HUES64 (cell line): Measurements from ENCODE around the gene TRIM50.
A peak's percentile ranks its signal among the peaks of the same experiment; 100 is the strongest.

ENCODE experiments used
- H3K27ac ChIP-seq: 2 replicates; pipeline ENCODE4 v1.7.0; 2013; ENCODE audit warnings: low read depth, low read length, inconsistent platforms
- H3K27me3 ChIP-seq: 2 replicates; pipeline ENCODE4 v1.6.1; 2013; ENCODE audit warnings: mild to moderate bottlenecking, low read length; ENCODE audit not compliant: insufficient read depth
- H3K36me3 ChIP-seq: 2 replicates; pipeline ENCODE4 v1.6.1; 2013; ENCODE audit warnings: mild to moderate bottlenecking, low read length; ENCODE audit not compliant: insufficient read depth
- H3K4me1 ChIP-seq: 2 replicates; pipeline ENCODE4 v1.6.1; 2013; ENCODE audit warnings: mild to moderate bottlenecking, low read length, moderate library complexity; ENCODE audit not compliant: insufficient read depth
- H3K4me3 ChIP-seq: 2 replicates; pipeline ENCODE4 v1.5.1; 2013; ENCODE audit warnings: mild to moderate bottlenecking, low read length, moderate library complexity
- H3K9ac ChIP-seq: 2 replicates; pipeline ENCODE4 v1.6.1; 2013; ENCODE audit warnings: mild to moderate bottlenecking, low read depth, low read length
- H3K9me3 ChIP-seq: 2 replicates; pipeline ENCODE4 v1.6.1; 2013; ENCODE audit warnings: low read depth, low read length; ENCODE audit not compliant: insufficient read depth
- WGBS: fragments of 150-250, 120-280 bp; methylation state at CpG from one replicate; pipeline ENCODE4 v1.1.7; 2013; ENCODE audit warnings: missing lambda C conversion rate; 5-methylcytosine and 5-hydroxymethylcytosine counted together

Gene TRIM50

DNA sequence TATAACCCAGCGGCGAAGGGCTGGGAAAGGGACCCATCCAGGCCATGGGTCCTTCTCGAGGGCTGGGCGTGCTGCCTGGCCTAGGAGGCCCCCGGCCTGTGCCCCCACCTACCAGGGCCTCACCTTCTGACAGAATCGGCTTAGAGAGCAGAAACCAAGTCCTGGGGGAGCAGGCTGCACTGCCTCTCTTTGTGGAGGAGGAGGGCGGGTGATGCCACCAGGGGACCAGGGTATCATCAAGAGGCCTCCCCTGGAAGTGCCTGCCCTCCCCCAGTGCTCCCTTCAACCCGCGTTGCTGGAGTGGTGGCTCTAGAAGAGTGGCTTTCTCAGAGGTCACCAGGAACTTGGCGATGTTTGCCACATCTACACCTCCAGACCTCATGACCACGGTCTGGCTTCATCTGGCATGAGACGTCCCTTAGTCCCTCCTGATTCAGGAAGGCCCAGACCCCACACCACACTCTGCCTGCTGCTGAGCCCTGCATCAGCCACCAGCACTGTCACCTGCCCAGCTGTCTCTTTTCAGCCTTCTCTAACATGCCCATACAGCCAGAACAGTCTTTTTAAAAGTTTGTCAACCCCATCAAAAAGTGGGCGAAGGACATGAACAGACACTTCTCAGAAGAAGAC lies 32.0 kb upstream of the TRIM50 start:
- H3K36me3 ChIP-seq: no peaks in the 10 kb centered on the region
- H3K9me3 ChIP-seq: no peaks in the 10 kb centered on the region
- H3K27ac ChIP-seq: no peak overlapping the region
- H3K4me3 ChIP-seq: no peak overlapping the region
- H3K4me1 ChIP-seq: no peaks in the 10 kb centered on the region
- H3K27me3 ChIP-seq: no peaks in the 10 kb centered on the region
- H3K9ac ChIP-seq: no peak overlapping the region
- WGBS: 96% methylated on average over 13 of the region's 13 CpGs

DNA sequence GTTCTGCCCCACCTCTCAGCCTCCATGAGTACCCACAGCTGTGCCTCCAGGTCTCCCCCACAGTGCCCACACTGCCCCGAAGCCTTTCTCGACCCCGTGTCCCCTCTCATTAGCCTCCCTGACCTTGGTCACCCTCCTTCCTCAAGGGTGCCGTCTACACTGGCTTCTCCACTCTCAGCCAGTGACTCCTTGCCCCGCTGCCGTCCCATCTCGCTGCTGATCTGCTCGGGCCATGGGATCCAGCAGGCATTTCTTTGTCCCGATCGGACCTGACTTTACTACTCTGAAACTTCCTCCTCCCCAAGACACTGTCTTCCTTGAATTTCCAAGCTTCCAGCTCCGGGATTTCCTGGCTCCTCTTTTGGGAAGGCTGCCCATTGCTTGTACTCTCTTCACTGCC lies 31.4 kb upstream of the TRIM50 start:
- no peak overlapping the region for H3K27ac ChIP-seq
- H3K27me3 ChIP-seq: no peaks in the 10 kb centered on the region
- H3K9me3 ChIP-seq: no peaks in the 10 kb centered on the region
- H3K4me3 ChIP-seq: no peak overlapping the region
- no peak overlapping the region for H3K9ac ChIP-seq
- 89% methylated on average over 11 of the region's 11 CpGs for WGBS
- no peaks in the 10 kb centered on the region for H3K4me1 ChIP-seq
- no peaks in the 10 kb centered on the region for H3K36me3 ChIP-seq

DNA sequence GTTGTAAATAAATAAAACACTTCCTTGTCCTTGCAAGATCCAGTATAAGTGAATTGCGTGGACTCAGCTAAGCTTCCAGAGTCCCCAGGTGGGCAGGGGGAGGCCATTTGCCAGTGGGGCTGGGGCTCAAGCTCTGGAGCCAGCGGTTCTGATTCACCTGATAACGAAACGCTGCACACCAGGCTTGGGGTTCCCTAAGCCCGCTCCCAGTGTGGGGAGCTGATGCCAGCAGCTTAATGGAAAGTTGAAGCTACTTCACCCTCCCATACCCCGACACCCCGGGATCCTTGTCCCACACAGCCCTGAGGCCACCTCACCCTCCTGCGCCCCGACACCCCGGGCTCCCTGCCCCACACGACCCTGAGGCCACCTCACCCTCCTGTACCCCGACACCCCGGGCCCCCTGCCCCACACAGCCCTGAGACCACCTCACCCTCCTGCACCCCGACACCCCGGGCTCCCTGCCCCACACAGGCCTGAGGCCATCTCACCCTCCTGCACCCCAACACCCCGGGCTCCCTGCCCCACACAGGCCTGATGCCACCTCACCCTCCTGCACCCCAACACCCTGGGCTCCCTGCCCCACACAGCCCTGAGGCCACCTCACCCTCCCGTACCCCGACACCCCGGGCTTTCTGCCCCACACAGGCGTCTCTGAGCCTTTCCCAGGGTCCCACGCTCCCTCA lies 30.9 kb upstream of the TRIM50 start:
- Histone ChIP-seq H3K9ac (no peak overlapping the region), H3K27me3 (no peaks in the 10 kb centered on the region), H3K36me3 (no peaks in the 10 kb centered on the region), H3K4me1 (no peaks in the 10 kb centered on the region), H3K9me3 (no peaks in the 10 kb centered on the region), H3K27ac (no peak overlapping the region), H3K4me3 (no peak overlapping the region)
- WGBS: 93% methylated on average over 21 of the region's 21 CpGs

DNA sequence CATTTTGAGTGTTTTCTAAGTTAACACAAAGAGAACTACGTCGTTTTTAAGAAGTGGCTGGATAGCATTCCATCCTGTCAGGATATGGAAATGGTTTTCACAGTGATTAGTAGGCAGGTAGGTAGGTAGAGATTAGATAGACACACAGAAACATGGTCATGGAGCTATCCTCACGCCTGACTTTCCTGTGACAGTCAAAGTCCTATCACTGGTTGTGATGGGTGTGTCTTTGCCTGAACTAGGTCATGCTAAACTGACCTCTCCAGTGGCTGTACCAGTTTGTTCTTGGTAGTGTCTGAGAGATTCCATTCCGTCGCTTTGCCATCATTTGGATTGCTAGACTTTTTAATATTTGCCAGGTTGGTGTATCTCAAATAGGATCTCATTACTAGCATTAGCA lies 28.3 kb upstream of the TRIM50 start:
- Histone ChIP-seq H3K4me1 (peaks cover 6% of the 10 kb centered on the region; the same call in 1 of the 2 replicates), H3K9me3 (peaks cover 5% of the 10 kb centered on the region; the same call in 1 of the 2 replicates), H3K4me3 (no peak overlapping the region), H3K9ac (no peak overlapping the region), H3K27me3 (no peaks in the 10 kb centered on the region), H3K36me3 (no peaks in the 10 kb centered on the region), H3K27ac (no peak overlapping the region)
- 92% methylated on average over 5 of the region's 5 CpGs for WGBS

DNA sequence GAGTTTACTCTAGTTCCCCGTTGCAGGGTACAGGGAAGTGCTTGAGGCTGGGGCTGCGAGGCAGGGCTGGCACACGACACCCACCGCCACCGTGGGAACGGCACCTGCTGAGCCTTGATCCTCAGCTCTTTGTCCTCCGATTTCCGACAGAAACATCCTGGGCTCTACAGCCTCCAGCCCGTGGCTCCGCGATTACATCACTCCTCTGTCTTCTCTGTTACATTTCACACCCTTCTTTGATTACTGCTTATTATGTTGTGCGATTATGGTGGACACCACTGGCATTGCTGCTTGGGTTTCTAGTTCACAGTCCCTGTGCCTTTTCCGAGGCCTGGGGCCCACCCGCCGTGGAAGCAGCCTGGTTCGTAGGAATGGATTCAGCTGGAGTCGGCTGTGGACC lies 26.9 kb upstream of the TRIM50 start:
- H3K4me3 ChIP-seq: no peak overlapping the region

DNA sequence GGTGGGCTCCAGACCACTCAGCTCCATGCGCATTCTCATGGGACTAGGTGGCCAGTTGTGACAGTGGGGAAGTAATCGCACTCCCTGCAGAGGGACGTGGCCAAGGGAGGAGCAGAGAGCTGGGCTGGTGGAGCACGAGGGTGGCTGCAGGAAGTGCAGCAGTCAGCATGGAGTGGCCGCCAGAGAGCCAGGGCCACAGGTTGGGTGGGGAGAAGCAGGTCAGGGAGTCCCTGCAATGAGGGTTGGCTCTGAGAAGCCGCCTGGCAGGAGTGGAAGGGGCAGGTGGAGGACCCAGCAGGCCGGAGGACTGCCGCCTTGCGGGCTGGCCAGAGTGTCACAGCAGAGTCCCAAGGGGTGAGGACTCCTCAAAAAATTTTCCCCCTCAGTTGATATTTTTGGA lies 26.3 kb upstream of the TRIM50 start:
- Histone ChIP-seq H3K9ac (no peak overlapping the region), H3K4me1 (peaks cover 6% of the 10 kb centered on the region; the same call in 1 of the 2 replicates), H3K27me3 (no peaks in the 10 kb centered on the region), H3K36me3 (no peaks in the 10 kb centered on the region), H3K4me3 (no peak overlapping the region), H3K27ac (no peak overlapping the region), H3K9me3 (peaks cover 5% of the 10 kb centered on the region; the same call in 1 of the 2 replicates)
- WGBS: 88% methylated on average over 9 of the region's 9 CpGs

More for the DNA sequence above, 26.9 kb upstream of the TRIM50 start:
- H3K36me3 ChIP-seq: no peaks in the 10 kb centered on the region
- 77% methylated on average over 17 of the region's 17 CpGs for WGBS
- H3K27me3 ChIP-seq: no peaks in the 10 kb centered on the region
- H3K27ac ChIP-seq: no peak overlapping the region
- peaks cover 5% of the 10 kb centered on the region; the same call in 1 of the 2 replicates for H3K9me3 ChIP-seq
- H3K9ac ChIP-seq: no peak overlapping the region
- peaks cover 6% of the 10 kb centered on the region; the same call in 1 of the 2 replicates for H3K4me1 ChIP-seq

DNA sequence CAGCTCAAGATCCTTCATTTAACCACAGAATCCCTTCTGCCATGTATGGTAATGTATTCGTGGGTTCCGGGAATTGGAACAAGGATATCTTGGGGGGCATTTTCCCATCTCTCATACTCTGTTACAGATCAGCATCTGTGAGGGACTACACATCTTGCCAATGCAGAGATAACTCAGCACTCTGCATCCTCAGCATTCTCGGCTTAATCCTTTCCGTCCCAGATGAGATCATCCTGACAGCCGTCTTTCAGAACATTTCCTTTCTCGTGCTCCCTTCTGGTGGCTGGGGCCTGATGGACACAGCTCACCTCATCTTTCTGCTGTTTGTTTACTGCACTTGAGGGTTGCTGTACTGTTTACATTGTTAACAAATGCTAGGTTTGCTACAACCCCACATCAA lies 25.4 kb upstream of the TRIM50 start:
- Histone ChIP-seq H3K4me3 (no peak overlapping the region), H3K9me3 (peaks cover 5% of the 10 kb centered on the region; the same call in 1 of the 2 replicates), H3K27ac (no peak overlapping the region), H3K4me1 (peaks cover 6% of the 10 kb centered on the region; the same call in 1 of the 2 replicates), H3K36me3 (no peaks in the 10 kb centered on the region), H3K9ac (no peak overlapping the region), H3K27me3 (no peaks in the 10 kb centered on the region)
- 85% methylated on average over 6 of the region's 6 CpGs for WGBS

DNA sequence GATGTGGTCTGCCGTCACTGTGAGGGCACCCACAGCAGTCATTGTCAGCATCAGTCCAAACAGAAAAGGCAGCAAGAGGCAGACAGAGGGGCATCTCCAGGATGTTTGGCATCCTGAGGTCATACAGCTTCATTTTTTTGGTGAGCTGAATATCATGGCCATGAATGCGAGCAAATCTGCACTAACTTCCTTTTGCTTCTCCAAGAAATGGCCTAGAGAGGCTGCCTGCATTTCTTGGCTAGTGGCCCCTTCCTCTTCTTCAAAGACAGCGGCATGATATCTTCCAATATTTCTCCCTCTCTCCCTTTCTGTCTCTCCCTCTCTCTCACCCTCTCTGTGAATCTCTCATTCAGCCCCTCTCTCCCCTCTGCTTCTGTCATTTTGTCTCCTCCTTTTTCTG lies 24.9 kb upstream of the TRIM50 start:
- Histone ChIP-seq H3K27me3 (no peaks in the 10 kb centered on the region), H3K27ac (no peak overlapping the region), H3K9me3 (peaks cover 5% of the 10 kb centered on the region; the same call in 1 of the 2 replicates), H3K36me3 (no peaks in the 10 kb centered on the region), H3K4me3 (no peak overlapping the region), H3K4me1 (peaks cover 6% of the 10 kb centered on the region; the same call in 1 of the 2 replicates), H3K9ac (no peak overlapping the region)
- 92% methylated on average over 3 of the region's 3 CpGs for WGBS

DNA sequence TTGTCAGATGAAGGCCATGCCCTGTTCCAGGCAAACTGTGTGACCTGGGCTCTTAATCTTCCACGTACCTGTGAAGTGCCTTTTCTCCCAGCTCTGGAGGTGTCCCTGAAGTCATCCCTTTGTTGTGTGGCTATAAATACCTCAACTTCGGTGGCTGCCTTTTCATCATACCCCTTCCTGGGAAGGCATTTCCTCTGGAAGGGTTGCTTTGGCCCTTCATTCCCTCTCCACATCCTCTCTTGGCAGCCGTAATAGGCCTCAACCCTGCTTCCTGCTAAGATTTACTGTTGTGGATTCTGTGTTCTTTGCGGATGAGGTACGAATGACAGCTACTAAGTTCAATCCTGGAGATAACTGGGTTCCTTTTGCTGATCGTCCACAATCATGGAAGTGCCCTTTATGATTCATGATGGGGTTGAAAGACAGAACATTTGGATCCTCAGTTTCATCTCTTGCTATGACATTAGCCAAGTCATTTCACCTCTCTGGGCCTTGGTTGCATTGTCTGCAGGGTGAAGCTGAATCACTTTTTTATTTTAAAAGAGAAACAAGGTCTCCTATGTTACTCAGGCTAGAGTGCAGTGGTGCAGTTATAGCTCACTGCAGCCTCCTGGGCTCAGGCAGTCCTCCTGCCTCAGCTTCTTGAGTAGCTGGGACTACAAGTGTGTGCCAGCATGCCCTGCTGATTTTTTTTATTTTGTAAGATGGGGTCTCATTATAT lies 23.7 kb upstream of the TRIM50 start:
- peaks cover 6% of the 10 kb centered on the region; the same call in 1 of the 2 replicates for H3K4me1 ChIP-seq
- no peaks in the 10 kb centered on the region for H3K27me3 ChIP-seq
- WGBS: 55% methylated on average over 6 of the region's 6 CpGs
- H3K9ac ChIP-seq: no peak overlapping the region
- H3K9me3 ChIP-seq: peaks cover 5% of the 10 kb centered on the region; the same call in 1 of the 2 replicates
- H3K4me3 ChIP-seq: no peak overlapping the region
- 0 out of 2 replicates have a peak overlapping the region, but pooled peaks have one; percentile 3 for H3K27ac ChIP-seq
- H3K36me3 ChIP-seq: no peaks in the 10 kb centered on the region

DNA sequence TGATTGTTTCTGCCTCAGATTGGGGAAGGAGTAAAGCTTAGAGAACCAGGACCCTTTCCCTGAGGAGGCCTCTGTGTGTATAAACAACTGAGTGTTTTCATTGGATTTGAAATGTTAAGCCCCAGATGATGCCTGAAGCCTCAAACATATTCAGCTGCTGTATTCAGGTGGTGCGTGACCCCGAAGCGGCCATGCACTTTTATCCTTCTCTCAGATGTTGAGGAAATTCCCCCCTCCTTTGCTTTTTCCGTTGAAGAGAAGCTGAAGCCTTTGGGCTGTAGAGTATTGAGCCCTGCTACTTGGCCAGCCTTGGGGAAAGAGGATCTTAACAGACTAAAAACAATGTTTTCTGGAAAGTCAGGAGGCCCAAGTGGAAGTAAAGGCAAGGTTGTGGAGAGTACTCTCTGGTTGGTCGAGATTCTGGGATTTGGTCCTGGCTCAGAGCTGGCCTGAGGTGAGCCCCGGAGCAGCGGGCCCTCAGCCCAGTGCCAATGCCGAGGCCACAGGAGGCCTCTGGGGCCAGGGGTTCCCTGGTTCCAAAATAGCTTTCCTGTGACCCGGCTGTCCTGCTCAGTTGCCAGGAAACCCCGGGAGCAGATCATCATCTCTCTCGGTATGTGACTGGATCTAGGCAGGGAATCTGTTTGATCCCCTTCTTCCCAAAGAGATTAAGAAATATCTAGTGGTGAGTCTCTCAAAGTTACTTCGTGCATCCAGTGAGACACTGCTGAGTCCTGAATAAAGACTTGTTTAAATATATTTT lies 22.6 kb upstream of the TRIM50 start:
- H3K36me3 ChIP-seq: no peaks in the 10 kb centered on the region
- H3K9ac ChIP-seq: no peak overlapping the region
- H3K4me3 ChIP-seq: no peak overlapping the region
- no peak overlapping the region for H3K27ac ChIP-seq
- peaks cover 5% of the 10 kb centered on the region; the same call in 1 of the 2 replicates for H3K9me3 ChIP-seq
- H3K4me1 ChIP-seq: peaks cover 6% of the 10 kb centered on the region; the same call in 1 of the 2 replicates
- 89% methylated on average over 11 of the region's 12 CpGs for whole genome bisulfite sequencing
- no peaks in the 10 kb centered on the region for H3K27me3 ChIP-seq
